HG02840 (cell line): Measurements from ENCODE around the gene OPCML.

Experiments used
- ATAC-seq: cut with Tn5 transposase; IDR thresholded peaks from one replicate; pipeline ENCODE4 v1.9.1; 2021; ENCODE audit warnings: mild to moderate bottlenecking, moderate library complexity, moderate number of reproducible peaks; ENCODE audit not compliant: unreplicated experiment, low FRiP score

OPCML gene

DNA sequence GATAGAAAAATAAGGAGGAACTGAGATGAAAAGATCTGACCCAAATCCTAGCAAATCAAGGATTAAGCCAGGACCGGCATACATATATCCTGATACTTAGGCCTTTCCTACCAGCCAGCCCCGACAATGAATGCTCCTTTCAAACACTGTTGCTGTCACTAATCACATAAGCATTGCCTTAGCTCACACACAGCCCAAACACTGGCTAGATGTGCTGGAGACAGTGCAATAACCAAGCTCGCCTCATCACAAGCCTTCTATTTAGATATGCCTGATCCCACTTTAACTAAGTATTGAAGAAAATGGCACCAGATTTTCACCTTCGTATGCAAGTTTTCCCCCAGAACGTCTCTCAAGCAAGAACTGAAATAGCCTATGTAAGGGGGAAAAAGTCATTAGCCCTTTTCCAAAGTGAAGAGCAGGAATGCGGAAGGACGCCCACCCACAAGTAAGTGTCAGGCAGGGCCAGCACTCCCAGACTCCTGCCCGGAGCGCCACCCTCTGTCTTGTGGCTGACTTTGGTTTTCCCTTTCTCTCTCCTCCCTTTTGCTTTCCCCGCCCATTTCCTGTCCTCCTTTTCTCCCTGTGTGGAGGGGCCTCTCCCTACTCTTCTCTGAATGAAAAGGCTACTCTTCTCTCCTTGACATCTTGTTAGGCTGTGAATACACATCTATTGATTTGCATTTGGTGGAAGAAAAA, 8.9 kb upstream of the OPCML start:
- no peak for ATAC-seq

DNA sequence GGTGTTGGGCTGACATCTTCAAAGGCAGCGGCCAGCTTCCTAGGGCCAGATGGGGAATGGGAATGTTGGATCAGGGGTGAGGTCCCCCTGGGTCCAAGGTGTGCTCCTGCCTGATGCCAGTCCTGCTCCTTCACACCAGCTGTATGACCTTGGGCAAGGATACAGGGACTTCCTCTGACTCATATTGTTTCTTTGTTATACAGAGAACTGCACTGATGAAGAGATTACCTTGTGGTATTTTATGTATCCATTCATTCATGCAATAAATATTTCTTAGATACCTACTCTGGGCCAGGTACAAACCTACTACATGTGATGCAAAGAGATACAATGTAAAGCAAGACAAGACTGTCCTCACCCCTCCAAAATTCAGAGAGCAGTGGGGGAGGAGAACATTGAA, 3.9 kb upstream of the OPCML start:
- no peak for ATAC-seq

DNA sequence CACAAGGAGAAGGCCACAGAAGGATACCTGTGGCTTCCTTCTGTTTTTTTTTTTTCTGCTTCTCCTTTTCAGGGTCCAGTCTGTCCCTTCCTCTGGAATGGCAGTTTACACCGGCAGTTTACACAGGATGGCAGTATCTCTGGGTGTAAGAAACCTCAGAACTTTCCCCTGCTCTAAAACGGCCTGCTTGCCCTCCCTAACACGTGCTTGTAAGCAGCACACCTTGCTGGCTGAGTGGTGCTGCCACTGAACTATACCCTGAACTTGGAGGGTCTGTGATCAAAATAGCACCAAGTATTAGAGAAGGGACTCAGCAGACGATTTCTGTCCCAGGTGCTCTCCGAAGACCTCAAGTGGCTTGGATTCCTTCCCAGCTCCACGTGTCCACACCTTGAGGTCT, 904 bp upstream of the OPCML start:
- no peak for ATAC-seq

DNA sequence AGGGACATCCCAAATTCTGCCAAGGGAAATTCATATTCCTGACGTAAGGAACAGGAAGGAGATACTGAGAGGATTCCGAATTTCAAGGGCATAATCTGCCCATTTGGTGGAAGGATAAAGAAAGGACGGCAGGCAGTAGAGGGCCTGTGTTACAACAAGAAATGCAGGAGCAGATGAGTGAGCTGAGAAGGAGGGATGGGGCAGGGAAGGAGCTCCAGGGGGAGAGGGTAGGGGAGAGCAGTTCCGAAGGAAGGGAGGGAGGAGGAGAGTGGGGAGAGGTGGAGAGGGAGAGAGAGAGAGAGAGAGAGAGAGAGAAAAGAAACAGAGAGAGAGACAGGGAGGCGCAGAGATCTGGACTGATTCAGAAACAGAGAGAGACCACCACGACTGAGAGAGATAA, 843 bp downstream of the OPCML start:
- ATAC-seq, result no peak

DNA sequence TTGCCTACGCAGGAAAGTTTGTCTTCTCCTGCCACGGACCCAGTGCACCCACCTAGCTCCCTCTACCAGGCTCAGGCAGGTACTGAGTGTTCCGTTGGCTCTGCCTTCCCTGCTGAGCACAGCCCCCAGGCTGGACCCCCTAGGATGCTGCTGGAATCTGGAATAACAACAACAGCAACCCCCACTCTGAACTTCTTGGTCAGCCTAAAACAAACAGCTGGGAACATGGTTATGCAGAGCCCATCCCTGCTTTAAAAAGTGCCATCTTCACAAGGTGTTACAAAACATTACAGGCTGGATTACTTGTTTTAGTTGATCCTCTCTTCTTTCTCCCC, 1.8 kb downstream of the OPCML start:
- ATAC-seq, result no peak

DNA sequence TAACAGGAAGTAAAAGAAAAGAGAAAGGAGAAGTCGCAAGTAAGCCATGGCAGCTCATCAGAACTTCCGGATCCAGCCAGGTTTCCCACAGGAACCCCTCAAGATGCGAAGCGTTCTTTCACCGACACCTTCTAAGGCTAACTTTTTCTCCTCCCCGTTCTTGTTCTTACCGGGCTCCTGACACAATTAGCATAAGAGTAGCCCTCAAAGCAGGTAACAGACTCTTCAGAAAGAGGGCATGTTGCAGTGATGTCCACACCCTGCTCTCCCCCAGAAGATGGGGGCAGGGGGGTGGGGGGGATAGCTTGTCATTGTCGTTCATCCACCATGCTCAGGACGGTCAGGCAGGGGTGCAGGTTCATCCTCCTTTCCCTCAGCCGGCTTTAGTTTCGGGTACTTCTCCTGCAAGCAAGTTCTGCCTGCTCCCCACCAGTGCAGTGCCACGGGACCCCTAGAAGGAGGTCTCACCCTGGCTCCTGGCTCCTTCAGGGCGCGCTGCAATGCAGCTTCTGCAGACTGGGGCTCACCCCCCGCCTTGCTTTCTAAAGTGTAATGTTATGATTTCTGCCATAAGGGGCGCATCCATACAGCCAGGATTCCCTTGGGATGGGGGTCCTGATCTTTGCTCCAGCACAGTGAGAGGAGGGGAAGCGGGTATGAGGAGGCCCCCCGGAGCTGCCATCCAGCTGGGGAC, 2.3 kb downstream of the OPCML start:
- no peak for ATAC-seq

DNA sequence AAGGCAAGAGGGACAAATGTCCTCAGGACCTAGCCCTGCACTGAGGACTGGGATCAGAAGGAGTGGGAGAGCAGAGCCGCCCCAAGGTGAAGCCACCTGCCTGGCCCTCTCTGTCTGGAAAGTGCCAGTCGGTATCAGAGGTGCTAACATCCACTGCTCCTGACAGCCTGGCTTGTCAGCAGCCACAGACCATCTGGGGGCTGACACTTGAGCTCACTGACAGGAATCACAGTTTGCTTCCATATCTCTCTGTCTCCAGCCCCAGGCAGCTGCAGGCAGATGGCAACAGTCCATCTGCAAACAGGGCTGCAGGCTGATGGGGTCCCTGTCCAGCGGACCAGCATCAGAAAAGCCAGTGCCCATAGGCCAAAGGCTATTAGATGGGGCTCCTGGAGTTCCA, 5.5 kb downstream of the OPCML start:
- ATAC-seq, result no peak

DNA sequence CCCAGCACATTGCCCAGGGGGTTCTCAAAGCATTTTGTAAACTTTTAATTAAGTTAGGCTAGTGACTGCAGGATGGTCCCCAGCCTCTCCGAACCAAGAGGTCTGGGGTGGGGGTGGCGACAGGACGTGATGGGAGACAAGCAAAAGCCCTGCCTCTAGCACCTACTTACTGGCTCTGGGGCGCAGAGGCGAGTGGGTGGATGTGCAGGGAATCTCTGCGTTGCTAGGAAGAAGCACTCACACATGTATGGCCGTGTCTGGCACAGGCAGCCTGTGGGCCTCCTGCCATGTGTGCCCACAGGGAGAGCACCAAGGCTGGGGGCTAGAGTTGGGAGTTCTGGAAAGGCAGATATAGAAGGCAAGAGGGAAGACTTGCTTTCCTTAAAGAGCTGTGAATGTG, 6.3 kb downstream of the OPCML start:
- no peak for ATAC-seq

DNA sequence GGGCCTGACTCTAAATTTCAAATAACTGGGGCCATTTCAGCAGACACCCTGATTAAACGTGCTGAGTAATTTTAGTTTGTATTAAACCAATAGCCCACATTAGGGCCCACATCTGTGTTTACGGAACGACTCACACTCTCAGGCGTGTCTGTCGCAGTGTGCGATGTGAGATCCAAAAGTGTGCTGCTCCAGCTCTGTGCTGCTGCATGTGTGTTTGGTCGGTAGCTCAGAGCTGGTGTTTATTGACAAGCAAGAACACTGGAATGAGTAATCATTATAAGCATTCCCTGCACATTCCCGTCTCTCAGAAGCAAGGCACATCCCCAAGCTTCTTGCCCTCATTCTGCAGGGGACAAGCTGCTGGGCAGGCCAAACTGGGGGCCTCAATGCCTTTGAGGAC, 7.8 kb downstream of the OPCML start:
- no peak for ATAC-seq

DNA sequence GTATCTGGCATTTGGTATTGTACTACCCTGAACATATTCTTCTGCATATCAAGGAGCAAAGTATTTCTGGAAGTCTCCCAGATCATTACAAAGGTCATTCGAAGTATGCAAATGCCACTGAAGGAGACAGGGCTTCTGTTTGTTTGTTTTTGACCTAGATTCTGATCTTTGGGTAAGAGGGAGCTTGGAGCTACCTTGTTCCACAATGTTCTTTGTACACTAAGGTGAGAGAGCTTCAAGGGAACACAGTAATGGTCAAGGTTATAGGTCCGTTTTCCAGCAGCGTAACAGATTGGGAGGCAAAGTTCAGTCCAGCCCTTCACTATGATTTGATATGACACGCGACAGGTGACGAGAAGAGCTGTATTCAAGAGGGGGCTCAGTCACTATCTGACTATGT, 10.0 kb downstream of the OPCML start:
- ATAC-seq, result no peak

DNA sequence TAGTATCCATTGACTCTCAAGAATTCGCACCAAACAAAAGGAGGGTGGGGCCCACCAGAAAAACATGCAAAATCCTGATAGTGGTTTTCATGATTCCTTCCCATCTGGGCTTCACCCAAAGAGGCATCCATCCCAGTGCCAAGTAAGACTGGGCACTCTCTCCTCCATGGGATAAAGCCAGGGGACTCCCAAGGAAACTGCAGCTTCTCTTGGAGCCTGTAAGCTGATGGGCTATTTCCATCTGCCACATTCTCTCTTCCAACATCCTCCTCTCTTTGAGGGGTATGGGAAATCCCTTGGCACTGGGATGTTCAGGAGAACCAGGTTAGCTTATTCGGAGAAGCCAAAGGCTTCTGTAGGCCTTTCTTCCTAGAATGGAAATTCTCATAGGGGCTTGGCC, 10.8 kb downstream of the OPCML start:
- no peak for ATAC-seq

DNA sequence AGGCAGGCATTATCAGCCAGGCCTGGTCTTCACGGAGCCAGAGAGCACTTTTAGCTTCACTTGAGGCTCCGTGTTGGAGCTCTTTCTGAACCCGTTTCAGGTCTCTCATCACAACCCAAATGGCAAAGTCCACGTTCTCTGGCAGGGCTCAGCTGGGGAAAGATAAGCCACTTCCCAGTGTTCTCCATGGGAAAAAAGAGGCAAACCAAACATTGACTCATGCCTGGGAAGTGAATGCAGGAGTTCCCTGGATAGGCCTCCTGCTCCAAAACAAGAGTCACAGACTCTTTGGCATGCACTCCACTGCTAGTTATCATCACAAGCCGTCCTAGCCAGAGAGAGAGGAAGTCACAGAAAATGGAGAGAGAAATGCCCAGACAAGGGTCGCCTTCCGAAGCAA, 11.6 kb downstream of the OPCML start:
- ATAC-seq, result no peak

DNA sequence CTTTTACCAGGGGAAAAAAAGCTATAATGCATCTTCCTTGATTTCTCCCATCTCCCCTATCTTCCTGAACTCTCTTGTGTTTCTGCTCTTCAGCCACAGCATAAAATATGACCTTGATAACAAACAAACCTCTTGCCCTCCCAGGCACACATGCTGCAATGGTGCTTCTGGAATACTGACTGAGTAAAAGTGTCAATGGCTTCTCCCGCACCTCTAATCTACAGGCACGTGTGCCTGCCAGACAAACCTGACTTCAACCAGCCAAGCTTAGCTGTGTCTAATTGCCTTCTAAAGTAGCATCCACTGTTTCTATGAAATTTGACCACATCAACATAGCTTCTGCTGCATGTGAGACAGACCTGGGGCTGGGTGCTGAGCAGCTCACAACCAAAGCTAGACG, 12.7 kb downstream of the OPCML start:
- ATAC-seq, result no peak

DNA sequence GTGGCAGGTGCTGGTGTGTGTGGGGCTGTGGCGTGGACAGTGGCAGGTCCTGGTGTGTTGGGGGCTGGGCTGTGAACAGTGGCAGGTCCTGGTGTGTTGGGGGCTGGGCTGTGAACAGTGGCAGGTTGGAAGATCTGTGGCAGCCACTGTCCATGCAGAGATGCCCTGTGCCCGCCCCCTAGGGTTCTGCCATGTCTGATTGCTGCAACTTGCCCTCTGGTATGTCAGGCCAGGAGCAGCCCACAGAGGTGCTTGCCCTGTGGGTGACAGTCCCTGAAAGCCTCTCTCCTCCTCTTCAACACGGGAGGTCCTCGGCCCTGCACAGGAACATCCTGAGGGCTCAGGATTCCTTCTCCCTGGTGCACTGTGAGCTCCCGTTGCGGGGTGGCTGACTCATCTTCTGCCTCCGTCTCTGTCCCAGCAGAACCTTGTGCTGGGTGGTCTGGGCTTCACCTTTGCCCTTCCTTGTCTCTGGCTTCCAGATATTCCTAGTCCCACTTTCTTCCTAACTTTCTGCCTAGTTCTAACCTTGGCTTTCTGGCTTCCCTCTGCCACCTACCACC, 13.5 kb downstream of the OPCML start:
- no peak for ATAC-seq

DNA sequence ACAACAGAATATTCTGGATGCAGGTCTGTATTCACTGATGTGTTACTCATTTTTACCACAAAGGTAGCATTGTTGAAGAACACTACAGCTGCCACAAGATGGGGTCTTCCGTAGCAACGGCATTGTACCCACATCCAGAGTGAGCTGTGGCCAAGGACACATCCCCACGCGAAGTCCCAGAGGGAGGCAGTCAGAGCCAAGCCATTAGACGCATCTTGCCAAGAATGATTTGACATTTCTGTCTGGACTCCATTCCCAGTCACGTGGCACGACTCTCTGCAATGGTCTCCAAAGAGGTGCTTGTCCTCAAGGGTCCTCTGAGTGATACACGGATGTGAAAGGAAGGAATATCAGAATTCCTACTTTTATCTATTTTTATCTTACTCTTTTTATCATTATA, 15.5 kb downstream of the OPCML start:
- ATAC-seq, result no peak

DNA sequence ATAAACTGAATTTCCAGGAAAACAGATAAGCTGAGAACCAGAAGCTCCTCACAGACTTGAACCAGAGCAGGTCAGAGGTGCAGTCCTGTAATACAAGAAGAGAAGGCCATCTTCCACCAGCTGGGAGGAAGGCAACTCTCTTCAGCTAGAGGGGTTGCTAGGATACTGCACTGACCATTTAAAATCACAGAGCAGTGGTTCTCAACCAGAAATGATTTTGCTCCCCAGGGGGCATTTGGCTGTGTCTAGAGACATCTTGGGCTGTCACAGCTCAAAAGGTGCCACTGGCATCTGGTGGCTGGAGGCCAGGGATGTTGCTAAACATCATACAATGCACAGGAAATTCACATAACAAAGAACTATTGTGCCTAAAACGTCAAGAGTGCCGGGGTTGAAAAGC, 17.2 kb downstream of the OPCML start:
- ATAC-seq, result no peak

DNA sequence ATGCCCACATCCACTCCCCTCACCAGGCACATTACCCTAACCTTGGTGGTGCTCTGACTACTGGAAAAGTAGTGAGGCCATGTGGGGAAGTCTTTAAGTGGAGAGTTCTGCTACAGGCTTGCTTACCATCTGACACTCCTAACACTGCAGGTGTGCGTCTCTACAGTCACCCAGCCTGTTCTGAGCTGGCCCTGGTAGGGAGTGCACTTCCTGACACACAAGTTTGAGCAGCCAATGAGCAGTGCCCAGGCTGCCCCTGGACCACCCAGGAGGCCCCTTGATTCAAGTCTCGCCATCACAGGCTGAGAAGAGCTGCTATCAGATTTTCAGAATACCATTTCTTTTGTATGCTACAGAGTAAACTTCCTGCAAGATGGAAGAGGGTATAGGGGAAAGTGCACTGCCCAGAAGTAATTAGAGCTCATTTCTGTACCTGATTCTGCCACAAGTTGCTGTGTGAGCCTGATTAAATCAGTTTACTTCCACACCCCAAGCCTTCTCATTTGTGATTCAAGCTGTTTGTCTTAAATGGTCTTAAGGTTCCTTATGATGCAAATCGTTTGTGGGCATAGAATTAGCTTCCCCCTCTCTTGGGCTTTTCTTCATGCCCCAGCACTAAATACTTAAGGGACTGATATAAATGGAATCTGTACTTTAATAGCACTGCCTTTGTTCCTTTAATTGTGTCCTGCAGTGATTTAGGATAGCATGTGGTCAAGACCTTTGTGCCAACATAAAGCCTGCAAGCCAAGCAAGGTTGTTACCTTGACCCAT, 22.2 kb downstream of the OPCML start:
- ATAC-seq, result no peak

DNA sequence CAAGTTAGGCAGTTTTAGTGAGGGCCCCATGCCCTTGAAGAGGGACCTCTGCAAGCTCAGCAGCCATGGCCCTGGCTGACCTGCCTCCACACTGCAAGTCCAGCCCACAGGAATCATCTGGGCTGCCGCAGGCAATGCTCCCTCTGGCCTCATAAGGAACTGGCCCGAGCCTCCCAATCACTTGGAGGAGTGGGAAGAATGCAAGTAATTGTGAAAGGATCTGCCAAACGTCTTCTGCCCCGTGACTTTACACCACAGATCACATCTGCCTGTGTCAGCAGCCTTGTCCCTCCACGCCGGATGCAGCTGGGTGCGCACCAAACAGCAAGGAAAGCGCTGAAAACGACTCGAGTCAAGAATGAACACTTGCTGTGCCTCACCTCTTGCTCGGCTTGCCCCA, 23.8 kb downstream of the OPCML start:
- no peak for ATAC-seq

DNA sequence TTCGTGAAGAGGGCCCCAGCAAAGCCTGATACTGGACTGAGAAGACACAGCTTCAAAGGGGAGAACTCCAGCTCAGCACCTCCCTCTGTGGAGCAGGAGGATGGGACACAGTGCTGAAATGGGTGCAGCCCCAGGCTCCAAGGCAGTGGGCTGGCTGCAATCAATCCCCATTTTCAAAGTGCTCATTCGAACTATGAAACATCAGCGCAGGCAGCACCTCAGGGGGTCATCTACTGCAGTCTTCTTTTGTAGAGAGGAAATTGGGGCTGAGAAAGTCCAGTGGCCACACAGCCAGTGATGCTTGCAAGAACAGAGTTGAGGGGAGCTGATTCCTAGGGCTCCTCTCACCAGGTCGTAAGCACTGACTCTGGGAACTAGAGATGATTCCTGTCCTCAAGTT, 25.1 kb downstream of the OPCML start:
- ATAC-seq, result no peak

DNA sequence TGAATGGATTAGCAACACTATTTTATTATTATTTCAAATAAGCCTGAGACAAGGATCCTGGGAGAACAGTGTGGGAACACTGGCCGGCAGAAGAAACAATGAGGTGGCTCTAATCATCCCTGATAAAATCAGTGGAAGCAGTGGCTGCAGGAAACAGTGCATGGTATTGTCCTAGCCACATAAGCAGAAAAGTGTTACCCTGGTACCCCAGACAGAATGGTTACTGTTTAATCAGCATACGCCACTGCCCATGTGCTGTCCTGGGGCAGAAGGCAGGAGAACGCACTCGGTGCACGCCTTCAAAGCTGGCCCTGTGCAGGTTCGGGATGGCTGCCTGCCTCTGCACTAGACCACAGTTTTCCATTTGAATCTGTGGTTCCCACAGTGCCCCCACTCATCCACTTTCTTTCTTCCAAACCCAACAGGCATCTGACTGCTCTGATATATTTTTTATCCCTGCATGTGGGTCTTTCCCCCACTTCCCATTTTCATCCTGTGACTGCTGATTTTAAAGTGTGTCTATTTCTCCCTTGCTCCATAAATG, 25.7 kb downstream of the OPCML start:
- no peak for ATAC-seq

DNA sequence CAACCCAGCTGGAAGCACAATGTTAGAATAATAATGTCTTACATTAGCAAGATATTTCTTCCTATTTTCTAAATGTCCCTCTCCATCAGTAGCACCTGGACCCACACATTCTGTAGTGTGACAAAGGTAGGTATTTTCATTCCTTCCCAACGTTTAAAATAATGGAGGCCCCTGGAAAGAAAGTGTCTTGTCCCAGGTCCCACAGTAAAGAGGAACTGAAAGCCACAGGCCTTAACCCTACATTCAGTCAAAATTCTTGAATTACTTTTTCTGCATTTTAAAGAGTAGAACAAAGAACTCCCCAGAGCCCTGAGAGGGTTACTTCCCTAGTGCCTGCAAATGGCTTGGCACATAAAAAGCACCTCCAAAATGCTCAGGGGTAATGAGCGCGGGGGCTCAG, 26.3 kb downstream of the OPCML start:
- no peak for ATAC-seq
